ENCODE results near the gene BGLAP. TPM values are rescaled to one million over a fixed set of nuclear protein-coding genes. Genes with fewer than 3 reads are reported as not detected.

The BGLAP gene
- total RNA-seq, 4 donors from 2014 or later, result 0.68 to 0.94 TPM; not detected in 2

DNA sequence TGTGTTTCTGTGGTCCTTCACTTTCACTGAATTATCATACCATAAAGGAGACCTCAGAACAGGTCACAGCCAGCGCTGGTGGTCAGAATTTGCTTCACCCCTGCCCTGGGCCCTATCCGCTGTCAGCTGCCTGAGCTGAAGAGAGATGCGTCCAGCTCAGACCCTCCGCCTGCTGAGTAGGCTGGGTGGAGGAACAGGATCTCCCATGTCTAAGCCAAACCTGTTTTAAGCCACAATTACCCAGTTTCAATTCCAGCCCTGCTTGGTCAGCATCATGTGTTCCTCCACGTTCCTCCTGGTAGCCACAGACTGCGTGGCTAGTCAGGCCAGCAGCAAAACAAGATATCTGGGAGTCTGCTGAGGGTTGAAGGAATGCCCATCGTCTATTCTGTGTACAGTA is 13.5 kb upstream of the BGLAP start:
- TF ChIP-seq, protein P1, sequence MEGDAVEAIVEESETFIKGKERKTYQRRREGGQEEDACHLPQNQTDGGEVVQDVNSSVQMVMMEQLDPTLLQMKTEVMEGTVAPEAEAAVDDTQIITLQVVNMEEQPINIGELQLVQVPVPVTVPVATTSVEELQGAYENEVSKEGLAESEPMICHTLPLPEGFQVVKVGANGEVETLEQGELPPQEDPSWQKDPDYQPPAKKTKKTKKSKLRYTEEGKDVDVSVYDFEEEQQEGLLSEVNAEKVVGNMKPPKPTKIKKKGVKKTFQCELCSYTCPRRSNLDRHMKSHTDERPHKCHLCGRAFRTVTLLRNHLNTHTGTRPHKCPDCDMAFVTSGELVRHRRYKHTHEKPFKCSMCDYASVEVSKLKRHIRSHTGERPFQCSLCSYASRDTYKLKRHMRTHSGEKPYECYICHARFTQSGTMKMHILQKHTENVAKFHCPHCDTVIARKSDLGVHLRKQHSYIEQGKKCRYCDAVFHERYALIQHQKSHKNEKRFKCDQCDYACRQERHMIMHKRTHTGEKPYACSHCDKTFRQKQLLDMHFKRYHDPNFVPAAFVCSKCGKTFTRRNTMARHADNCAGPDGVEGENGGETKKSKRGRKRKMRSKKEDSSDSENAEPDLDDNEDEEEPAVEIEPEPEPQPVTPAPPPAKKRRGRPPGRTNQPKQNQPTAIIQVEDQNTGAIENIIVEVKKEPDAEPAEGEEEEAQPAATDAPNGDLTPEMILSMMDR (IDR thresholded peaks at IDR 0.05; ENCODE audit: low read depth), result no peak

DNA sequence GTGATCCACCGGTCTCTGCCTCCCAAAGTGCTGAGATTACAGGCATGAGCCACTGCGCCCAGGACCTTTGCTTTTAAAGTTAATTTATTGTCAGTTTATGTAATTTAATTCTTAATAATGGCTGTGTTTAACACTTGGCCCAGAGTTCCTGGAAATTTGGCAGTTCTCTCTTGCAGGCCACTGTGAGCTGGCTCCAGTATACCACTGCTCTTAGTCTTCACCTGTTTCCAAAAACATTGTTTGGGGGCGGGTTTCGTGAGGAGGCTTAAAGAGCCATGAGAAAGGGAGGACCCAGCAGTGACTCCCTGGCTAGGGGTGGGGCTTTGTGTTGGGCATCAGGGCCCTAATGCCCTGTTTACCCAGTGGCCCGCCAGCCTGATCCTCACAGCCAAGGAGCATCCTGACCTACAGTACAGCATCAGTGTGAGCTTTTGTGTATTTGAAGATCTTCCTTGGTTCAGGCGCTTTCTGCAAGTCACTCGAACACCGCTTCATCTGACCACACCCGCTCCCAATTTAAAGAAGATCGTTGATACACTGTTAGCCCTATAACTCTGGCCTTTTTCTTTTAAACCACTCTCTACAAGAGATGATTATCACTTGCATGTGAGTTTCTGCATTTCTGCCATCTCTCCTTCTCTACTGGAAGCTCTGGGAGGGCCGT is 12.0 kb upstream of the BGLAP start:
- TF ChIP-seq, protein P1 (IDR thresholded peaks at IDR 0.05; ENCODE audit: low read depth), result no peak

- TF ChIP-seq, protein P1 (IDR thresholded peaks at IDR 0.05; ENCODE audit: low read depth), result no peak
These were observed 11.5 kb upstream of the BGLAP start for GRCh38 chr1:156230473-156230837.

DNA sequence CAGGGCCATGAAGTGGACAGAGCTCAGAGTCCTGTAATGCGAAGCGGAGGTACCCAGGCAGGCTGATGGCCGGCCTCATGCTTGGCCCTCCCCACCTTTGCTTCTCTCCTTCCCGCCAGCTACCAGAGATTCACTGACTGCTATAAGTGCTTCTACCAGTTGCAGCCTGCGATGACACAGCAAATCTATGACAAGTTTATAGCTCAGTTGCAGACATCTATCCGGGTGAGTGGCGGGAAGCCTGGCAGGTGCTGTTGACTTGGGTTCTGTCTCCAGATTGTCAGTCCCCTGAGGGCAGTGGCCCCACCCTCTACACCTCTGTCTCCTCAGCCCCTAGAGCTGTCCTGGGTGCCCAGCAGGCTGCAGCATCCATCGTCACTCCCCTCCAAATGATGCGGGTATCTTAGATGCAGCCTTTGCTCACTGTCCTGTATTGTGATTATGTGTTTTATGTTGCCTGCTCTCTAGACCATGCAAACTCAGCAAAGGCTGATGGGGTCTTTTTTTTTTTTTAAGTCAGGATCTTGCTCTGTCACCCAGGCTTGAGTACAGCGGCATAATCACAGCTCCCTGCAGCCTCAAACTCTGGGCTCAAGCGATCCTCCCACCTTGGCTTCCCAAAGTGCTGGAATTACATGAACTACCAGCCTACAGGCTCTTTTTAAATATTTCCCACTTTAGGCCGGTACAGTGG is 9.6 kb upstream of the BGLAP start:
- TF ChIP-seq, protein P1 (IDR thresholded peaks at IDR 0.05; ENCODE audit: low read depth), result no peak

DNA sequence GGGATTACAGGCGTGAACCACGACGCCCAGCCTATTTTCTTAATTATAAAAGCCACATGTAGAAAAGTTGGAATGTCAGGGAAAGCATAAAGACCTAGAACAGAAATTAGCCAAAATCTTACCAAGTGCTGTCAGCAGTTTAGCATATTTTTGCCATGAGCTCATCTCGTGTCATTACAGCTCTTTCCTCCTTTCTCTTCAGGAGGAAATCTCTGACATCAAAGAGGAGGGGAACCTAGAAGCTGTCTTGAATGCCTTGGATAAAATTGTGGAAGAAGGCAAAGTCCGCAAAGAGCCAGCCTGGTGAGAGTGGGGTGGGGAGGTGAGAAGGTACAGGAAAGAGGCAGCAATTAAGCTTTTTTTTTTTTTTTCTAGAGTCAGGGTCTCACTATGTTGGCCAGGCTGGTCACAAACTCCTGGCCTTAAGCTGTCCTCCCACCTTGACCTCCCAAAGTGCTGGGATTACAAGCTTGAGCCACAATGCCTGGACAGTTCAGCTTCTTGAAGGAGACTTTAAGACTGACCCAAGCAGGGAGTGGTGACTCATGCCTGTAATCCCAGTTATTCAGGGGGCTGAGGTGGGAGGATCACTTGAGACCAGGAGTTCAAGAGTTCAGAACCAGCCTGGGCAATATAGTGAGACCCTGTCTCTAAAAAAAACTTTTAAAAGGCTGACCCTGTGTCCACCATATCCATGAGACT is 8.4 kb upstream of the BGLAP start:
- TF ChIP-seq, protein P1 (IDR thresholded peaks at IDR 0.05; ENCODE audit: low read depth), result no peak

GRCh38 chr1:156236164-156236563 is 5.8 kb upstream of the BGLAP start:
- TF ChIP-seq, protein P1 (IDR thresholded peaks at IDR 0.05; ENCODE audit: low read depth), result no peak

GRCh38 chr1:156238248-156238647 is 3.7 kb upstream of the BGLAP start:
- TF ChIP-seq, protein P1 (IDR thresholded peaks at IDR 0.05; ENCODE audit: low read depth), result no peak
